CD4-positive, alpha-beta T cell treated with Interleukin-17A for 1 hour (primary cell): ENCODE measurements around the gene NPR1.
"Not testable (repeated sequence)": the region's sequence is repeated elsewhere in the genome, so short reads cannot be mapped to it uniquely, and the experiment has no call there.

Experiments
- DNase-seq: peaks from one replicate; pipeline ENCODE4 v3.0.0-alpha.2; 2020

NPR1 gene

GRCh38 chr1:153683854-153684253, 5.4 kb downstream of the NPR1 start:
- no peak for DNase-seq

- DNase-seq, result no peak
These were observed 6.4 kb downstream of the NPR1 start for GRCh38 chr1:153684892-153685291.

- DNase-seq, result no peak
These were observed 7.3 kb downstream of the NPR1 start for GRCh38 chr1:153685544-153686340.

- DNase-seq, result no peak
These were observed 9.0 kb downstream of the NPR1 start for GRCh38 chr1:153687346-153688125.

GRCh38 chr1:153688276-153688675, 9.8 kb downstream of the NPR1 start:
- no peak for DNase-seq

- DNase-seq, result no peak
These were observed 10.3 kb downstream of the NPR1 start for GRCh38 chr1:153688736-153689328.

- no peak for DNase-seq
These were observed 15.0 kb downstream of the NPR1 start for GRCh38 chr1:153693466-153693865.

- no peak for DNase-seq
These were observed 18.3 kb downstream of the NPR1 start for GRCh38 chr1:153696741-153697140.

- no peak for DNase-seq
These were observed 18.9 kb downstream of the NPR1 start for GRCh38 chr1:153697191-153698019.

GRCh38 chr1:153698020-153698922, 19.8 kb downstream of the NPR1 start:
- DNase-seq, result no peak

- DNase-seq, result no peak
These were observed 20.6 kb downstream of the NPR1 start for GRCh38 chr1:153698923-153699714.

- DNase-seq, result no peak
These were observed 21.3 kb downstream of the NPR1 start for GRCh38 chr1:153699768-153700167.

GRCh38 chr1:153705484-153705883, 27.0 kb downstream of the NPR1 start:
- DNase-seq, result no peak

- DNase-seq, result no peak
These were observed 32.5 kb downstream of the NPR1 start for GRCh38 chr1:153711026-153711425.

- DNase-seq, result not testable (repeated sequence)
These were observed 37.7 kb downstream of the NPR1 start for GRCh38 chr1:153716211-153716610.

GRCh38 chr1:153717330-153717729, 38.8 kb downstream of the NPR1 start:
- DNase-seq, result no peak

GRCh38 chr1:153723687-153724086, 45.2 kb downstream of the NPR1 start:
- no peak for DNase-seq

GRCh38 chr1:153724634-153725033, 46.1 kb downstream of the NPR1 start:
- not testable (repeated sequence) for DNase-seq

GRCh38 chr1:153727463-153728304, 49.2 kb downstream of the NPR1 start, which contains the start of gene INTS3:
INTS3 (plus strand) TSS chr1:153728050; CDS start chr1:153728635, 585 bp downstream.
- DNase-seq, result peak; percentile 100
